Measurements from ENCODE around the gene EFCAB13.
"Not testable (repeated sequence)": the region's sequence is repeated elsewhere in the genome, so short reads cannot be mapped to it uniquely, and the experiment has no call there.

Gene EFCAB13

GRCh38 chr17:47425887-47426635 lies 102.3 kb downstream of the EFCAB13 start:
- DNase-seq (ENCODE audit: low read depth), result not testable (repeated sequence)

- DNase-seq (ENCODE audit: low read depth), result no peak
Observed at GRCh38 chr17:47427985-47428384, 104.2 kb downstream of the EFCAB13 start.

- not testable (repeated sequence) for DNase-seq (ENCODE audit: low read depth)
Observed at GRCh38 chr17:47432240-47432639, 108.5 kb downstream of the EFCAB13 start.

- no peak for DNase-seq (ENCODE audit: low read depth)
Observed at GRCh38 chr17:47465165-47465564, 141.4 kb downstream of the EFCAB13 start.

GRCh38 chr17:47466976-47467375 lies 143.2 kb downstream of the EFCAB13 start:
- DNase-seq (ENCODE audit: low read depth), result not testable (repeated sequence)

- DNase-seq (ENCODE audit: low read depth), result no peak
Observed at GRCh38 chr17:47470836-47471235, 147.1 kb downstream of the EFCAB13 start.

GRCh38 chr17:47472073-47472472 lies 148.3 kb downstream of the EFCAB13 start:
- DNase-seq (ENCODE audit: low read depth), result not testable (repeated sequence)

All from HS-5 (cell line).